HG03378 (cell line): ENCODE results near the gene LRCH3.
"Not testable (repeated sequence)": the region's sequence is repeated elsewhere in the genome, so short reads cannot be mapped to it uniquely, and the experiment has no call there.

Experiments used
- ATAC-seq: cut with Tn5 transposase; IDR thresholded peaks from one replicate; pipeline ENCODE4 v1.9.1; 2021; ENCODE audit warnings: mild to moderate bottlenecking, moderate library complexity; ENCODE audit not compliant: unreplicated experiment

Gene LRCH3

GRCh38 chr3:197881970-197882338 lies 90.9 kb downstream of the LRCH3 start:
- no peak for ATAC-seq

- no peak for ATAC-seq
These were observed 91.5 kb downstream of the LRCH3 start for GRCh38 chr3:197882586-197882985.

GRCh38 chr3:197883541-197883940 lies 92.5 kb downstream of the LRCH3 start:
- ATAC-seq: no peak

GRCh38 chr3:197884330-197884729 lies 93.3 kb downstream of the LRCH3 start:
- ATAC-seq: not testable (repeated sequence)

- not testable (repeated sequence) for ATAC-seq
These were observed 95.0 kb downstream of the LRCH3 start for GRCh38 chr3:197886052-197886451.

GRCh38 chr3:197887430-197888053 lies 96.5 kb downstream of the LRCH3 start:
- ATAC-seq: not testable (repeated sequence)

GRCh38 chr3:197888511-197888910 lies 97.5 kb downstream of the LRCH3 start:
- ATAC-seq: no peak

- no peak for ATAC-seq
These were observed 98.3 kb downstream of the LRCH3 start for GRCh38 chr3:197889204-197889930.

- ATAC-seq: no peak
These were observed 99.6 kb downstream of the LRCH3 start for GRCh38 chr3:197890693-197891092.

GRCh38 chr3:197892162-197892561 lies 101.1 kb downstream of the LRCH3 start:
- no peak for ATAC-seq

GRCh38 chr3:197896421-197896820 lies 105.4 kb downstream of the LRCH3 start:
- ATAC-seq: no peak

GRCh38 chr3:197899833-197900478 lies 108.9 kb downstream of the LRCH3 start:
- no peak for ATAC-seq

GRCh38 chr3:197901626-197902025 lies 110.6 kb downstream of the LRCH3 start:
- no peak for ATAC-seq

GRCh38 chr3:197906023-197906849 lies 115.2 kb downstream of the LRCH3 start:
- peak; percentile 86 for ATAC-seq

GRCh38 chr3:197906850-197907187 lies 115.8 kb downstream of the LRCH3 start:
- ATAC-seq: no peak

- no peak for ATAC-seq
These were observed 116.1 kb downstream of the LRCH3 start for GRCh38 chr3:197907196-197907595.

- ATAC-seq: not testable (repeated sequence)
These were observed 117.5 kb downstream of the LRCH3 start for GRCh38 chr3:197908550-197908949.

- ATAC-seq: no peak
These were observed 118.1 kb downstream of the LRCH3 start for GRCh38 chr3:197908957-197909701.

- ATAC-seq: no peak
These were observed 121.9 kb downstream of the LRCH3 start for GRCh38 chr3:197912741-197913476.
